Left ventricle myocardium inferior (tissue), 1 donor: Measurements from ENCODE around the gene FARSB. TPM values are rescaled to one million over a fixed set of nuclear protein-coding genes. Genes with fewer than 3 reads are reported as not detected.

Source experiments
- DNase-seq: peaks from one replicate; pipeline ENCODE4 v3.0.0-alpha.2; 2020
- H3K27ac ChIP-seq: fragments of 200-600 bp; replicated peaks from 2 replicates; pipeline ENCODE4 v1.8.0; 2021
- H3K27me3 ChIP-seq: fragments of 200-600 bp; 2 replicates; pipeline ENCODE4 v1.8.0; 2021; ENCODE audit warnings: low read depth
- H3K36me3 ChIP-seq: fragments of 200-600 bp; 2 replicates; pipeline ENCODE4 v1.8.0; 2021
- H3K4me1 ChIP-seq: fragments of 200-600 bp; 2 replicates; pipeline ENCODE4 v1.8.0; 2021
- H3K4me3 ChIP-seq: fragments of 200-600 bp; 2 replicates; pipeline ENCODE4 v1.8.0; 2021; ENCODE audit warnings: mild to moderate bottlenecking, moderate library complexity
- H3K9me3 ChIP-seq: fragments of 200-600 bp; replicated peaks from 2 replicates; pipeline ENCODE4 v1.8.0; 2021
- CTCF ChIP-seq: fragments of 200-600 bp; IDR thresholded peaks from 2 replicates; pipeline ENCODE4 v1.8.0; 2021; ENCODE audit warnings: antibody characterized with exemption, mild to moderate bottlenecking, borderline replicate concordance
- intact Hi-C: fragments of 100-400 bp; cut with micrococcal nuclease; formaldehyde crosslinking; loops from one replicate; pipeline ENCODE4 v1.11.0; 2022
- total RNA-seq: library from RNA; stranded (reverse); fragmentation: NEBNext Ultra II Directional; extraction: Animal tissue kit (Norgen Biotek cat#: 25700); gene quantifications from one replicate; pipeline ENCODE4 v1.2.1, GENCODE V29; 2021
- donor health status: DM: no; HTN: yes; CAD: no; lungs with severe emphysema.

The FARSB gene
- total RNA-seq, 1 donor from 2014 or later = 19.3 TPM

DNA sequence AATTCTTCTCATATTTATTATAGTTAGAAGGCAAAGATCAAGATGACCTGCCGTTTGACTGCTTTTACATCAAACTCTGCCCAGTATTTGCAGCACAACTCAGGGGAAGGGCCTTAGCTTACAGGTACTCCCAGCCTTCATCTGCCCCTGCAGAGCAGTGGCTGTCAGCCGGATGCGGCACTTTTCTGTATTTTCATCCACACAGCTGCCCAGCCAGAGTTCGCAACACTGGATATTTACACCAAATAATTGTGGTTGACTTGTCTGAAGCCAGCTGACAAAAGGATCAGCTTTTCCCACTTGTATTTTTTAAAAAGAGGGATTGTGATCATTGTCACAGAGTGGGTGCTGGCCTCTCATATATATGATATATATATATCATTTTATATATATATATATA, 94.7 kb downstream of the FARSB start:
- intact Hi-C loops = loop anchor here (5.0 kb wide), 1 partner anchor 244 kb away; no protein-coding TSS in a partner anchor
- H3K4me3 ChIP-seq = no peak overlapping the region

DNA sequence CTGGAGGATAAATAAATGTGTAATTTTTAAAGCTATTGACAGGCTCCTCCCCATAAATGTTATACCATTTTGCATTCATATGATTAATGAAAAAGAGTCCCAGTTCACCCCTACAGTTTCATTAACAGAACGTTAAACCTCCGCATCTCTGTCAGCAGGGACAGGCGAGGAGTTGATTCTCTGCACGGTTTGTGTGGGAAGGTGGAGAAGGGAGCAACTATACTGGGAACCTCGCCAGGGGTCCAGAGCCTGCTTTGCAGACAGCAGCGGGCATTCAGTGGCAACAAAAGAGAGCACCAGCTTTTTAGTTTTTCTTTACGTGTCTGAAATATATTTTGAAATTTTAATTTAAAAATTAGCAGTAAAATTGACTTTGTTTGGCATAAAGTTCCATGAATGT, 101.4 kb downstream of the FARSB start:
- Histone ChIP-seq H3K27ac (no peak overlapping the region), H3K9me3 (no peaks in the 10 kb centered on the region), H3K4me3 (no peak overlapping the region), H3K36me3 (no peaks in the 10 kb centered on the region), H3K27me3 (no peaks in the 10 kb centered on the region), H3K4me1 (no peaks in the 10 kb centered on the region)
- intact Hi-C loops = no loop called here
- no peak for TF ChIP-seq CTCF
- no peak for DNase-seq

More for the DNA sequence above, 94.7 kb downstream of the FARSB start:
- no peaks in the 10 kb centered on the region for H3K27me3 ChIP-seq
- no peaks in the 10 kb centered on the region for H3K9me3 ChIP-seq
- DNase-seq = no peak
- no peaks in the 10 kb centered on the region for H3K36me3 ChIP-seq
- TF ChIP-seq CTCF = no peak
- peaks cover 4% of the 10 kb centered on the region for H3K4me1 ChIP-seq
- H3K27ac ChIP-seq = no peak overlapping the region

- Histone ChIP-seq H3K4me3 (no peak overlapping the region), H3K27me3 (no peaks in the 10 kb centered on the region), H3K4me1 (peaks cover 8% of the 10 kb centered on the region), H3K27ac (no peak overlapping the region), H3K36me3 (no peaks in the 10 kb centered on the region), H3K9me3 (no peaks in the 10 kb centered on the region)
- intact Hi-C loops = no loop called here
- no peak for TF ChIP-seq CTCF
- DNase-seq = no peak
Measured at GRCh38 chr2:222548992-222549391, 106.9 kb downstream of the FARSB start.

- no peak for TF ChIP-seq CTCF
- intact Hi-C loops = no loop called here
- DNase-seq = no peak
- no peaks in the 10 kb centered on the region for H3K9me3 ChIP-seq
- H3K4me3 ChIP-seq = no peak overlapping the region
- peaks cover 8% of the 10 kb centered on the region for H3K4me1 ChIP-seq
- no peaks in the 10 kb centered on the region for H3K27me3 ChIP-seq
- H3K36me3 ChIP-seq = no peaks in the 10 kb centered on the region
- H3K27ac ChIP-seq = no peak overlapping the region
Measured at GRCh38 chr2:222547083-222547482, 108.8 kb downstream of the FARSB start.

DNA sequence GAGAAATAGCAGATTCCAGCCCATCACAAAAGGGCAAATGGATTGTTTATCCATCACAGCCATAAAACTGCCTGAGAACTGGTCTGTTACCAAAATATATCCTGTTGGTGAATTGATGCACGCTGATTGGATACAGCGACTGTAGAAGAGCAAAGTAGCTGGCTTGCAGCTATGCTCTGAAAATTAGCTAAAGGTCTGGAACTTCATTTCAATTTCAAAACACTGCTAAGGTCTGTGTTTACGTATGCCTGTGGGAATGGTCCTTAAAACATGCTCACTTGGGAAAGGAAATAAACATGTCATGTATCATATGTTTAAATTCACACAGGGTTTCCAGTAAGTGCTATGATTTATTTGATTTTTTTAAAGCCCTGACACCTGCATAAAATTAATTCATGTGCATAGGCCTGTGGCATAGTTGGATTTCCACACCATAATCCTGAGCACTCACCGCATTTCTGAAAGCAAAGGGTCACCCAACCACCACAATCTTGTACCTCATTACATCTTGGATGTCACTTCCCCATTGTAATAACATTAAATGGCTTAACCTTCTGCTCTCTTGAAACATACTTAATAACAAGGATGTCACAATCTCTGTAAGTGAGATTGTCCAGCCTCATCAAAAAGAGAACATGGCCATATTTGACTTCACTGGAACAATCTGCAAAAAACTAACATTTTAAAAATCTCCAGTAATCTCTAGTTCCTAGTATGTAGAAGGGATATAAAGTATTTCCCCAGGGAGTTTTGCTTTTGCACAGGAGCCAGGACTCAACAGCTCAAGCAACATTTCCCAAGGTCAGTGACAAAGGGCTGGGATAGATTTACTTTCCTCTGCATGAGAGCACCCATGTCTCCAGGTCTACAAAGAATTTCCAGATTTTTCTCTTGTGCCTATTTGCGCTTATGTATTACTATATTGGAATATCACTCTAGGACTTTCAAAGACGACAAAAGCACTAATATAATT, 109.8 kb downstream of the FARSB start:
- H3K4me3 ChIP-seq = no peak overlapping the region
- DNase-seq = no peak
- no peaks in the 10 kb centered on the region for H3K36me3 ChIP-seq
- intact Hi-C loops = no loop called here
- no peak overlapping the region for H3K27ac ChIP-seq
- peaks cover 8% of the 10 kb centered on the region for H3K4me1 ChIP-seq
- H3K27me3 ChIP-seq = no peaks in the 10 kb centered on the region
- no peaks in the 10 kb centered on the region for H3K9me3 ChIP-seq
- TF ChIP-seq CTCF = no peak
